Hepatocyte (in vitro differentiated cells): ENCODE results near the gene SELENOV. TPM values are rescaled to one million over a fixed set of nuclear protein-coding genes. Genes with fewer than 3 reads are reported as not detected.

Experiments
- DNase-seq: peaks from one replicate; pipeline ENCODE4 v3.0.0-alpha.2; 2016; ENCODE audit warnings: low spot score
- H2AFZ ChIP-seq: fragments of 200-600 bp; sonication (generic); 2 replicates; pipeline ENCODE4 v1.6.0; 2016; ENCODE audit warnings: antibody characterized with exemption, mild to moderate bottlenecking
- H3K27ac ChIP-seq: fragments of 200-600 bp; sonication (generic); 2 replicates; pipeline ENCODE4 v1.5.1; 2016; ENCODE audit warnings: mild to moderate bottlenecking
- H3K27me3 ChIP-seq: fragments of 200-600 bp; sonication (generic); 2 replicates; pipeline ENCODE4 v1.6.1; 2016
- H3K36me3 ChIP-seq: fragments of 200-600 bp; sonication (generic); replicated peaks from 2 replicates; pipeline ENCODE4 v1.5.1; 2016; ENCODE audit warnings: low read depth; ENCODE audit not compliant: insufficient read depth
- H3K4me1 ChIP-seq: fragments of 200-600 bp; sonication (generic); 2 replicates; pipeline ENCODE4 v1.5.1; 2016; ENCODE audit warnings: mild to moderate bottlenecking, moderate library complexity; ENCODE audit not compliant: insufficient read depth
- H3K4me2 ChIP-seq: fragments of 200-600 bp; sonication (generic); 2 replicates; pipeline ENCODE4 v1.6.0; 2016
- H3K4me3 ChIP-seq: fragments of 200-600 bp; sonication (generic); 2 replicates; pipeline ENCODE4 v1.5.1; 2016; ENCODE audit warnings: mild to moderate bottlenecking
- H3K79me2 ChIP-seq: fragments of 200-600 bp; sonication (generic); 2 replicates; pipeline ENCODE4 v1.6.0; 2017; ENCODE audit warnings: mild to moderate bottlenecking
- H3K9me2 ChIP-seq: fragments of 200-600 bp; sonication (generic); replicated peaks from 2 replicates; pipeline ENCODE4 v1.6.0; 2017; ENCODE audit warnings: mild to moderate bottlenecking; ENCODE audit not compliant: insufficient read depth
- H3K9me3 ChIP-seq: fragments of 200-600 bp; sonication (generic); 2 replicates; pipeline ENCODE4 v1.5.1; 2016; ENCODE audit warnings: low read depth, mild to moderate bottlenecking
- H4K20me1 ChIP-seq: fragments of 200-600 bp; sonication (generic); 2 replicates; pipeline ENCODE4 v1.6.0; 2016; ENCODE audit warnings: mild to moderate bottlenecking; ENCODE audit not compliant: insufficient read depth, poor library complexity, severe bottlenecking
- CTCF ChIP-seq: fragments of 200-600 bp; sonication (generic); IDR thresholded peaks from 2 replicates; pipeline ENCODE4 v1.5.1; 2016; ENCODE audit warnings: antibody characterized with exemption, mild to moderate bottlenecking; ENCODE audit not compliant: poor library complexity
- EZH2 ChIP-seq: fragments of 200-600 bp; sonication (generic); IDR thresholded peaks from 2 replicates; pipeline ENCODE4 v1.6.1; 2016; ENCODE audit warnings: antibody characterized with exemption, mild to moderate bottlenecking, borderline replicate concordance
- EZH2phosphoT487 ChIP-seq: fragments of 200-600 bp; sonication (generic); IDR thresholded peaks from one replicate; pipeline ENCODE4 v1.6.1; 2018; ENCODE audit warnings: antibody characterized with exemption, mild to moderate bottlenecking, low read depth, moderate library complexity; ENCODE audit not compliant: unreplicated experiment, severe bottlenecking
- WGBS: methylation state at CpG from one replicate; pipeline ENCODE4 v1.1.6; 2016; ENCODE audit warnings: low lambda C conversion rate; ENCODE audit errors: missing lambda C conversion rate; 5-methylcytosine and 5-hydroxymethylcytosine counted together
- polyA plus RNA-seq: library from polyadenylated mRNA; unstranded; fragments of >200 nt; fragmentation: Nextera tagmentation; extraction: Ambion mirVana; gene quantifications from 2 replicates; pipeline ENCODE4 v1.2.1, GENCODE V29; 2016
- total RNA-seq: library from RNA; depleted of rRNA; stranded (reverse); fragments of >200 nt; gene quantifications from 2 replicates; pipeline ENCODE4 v1.2.3, GENCODE V29; 2014

SELENOV gene
- total and polyA plus RNA-seq, 2 experiments from 2014 or later = 0.50 to 0.98 TPM

DNA sequence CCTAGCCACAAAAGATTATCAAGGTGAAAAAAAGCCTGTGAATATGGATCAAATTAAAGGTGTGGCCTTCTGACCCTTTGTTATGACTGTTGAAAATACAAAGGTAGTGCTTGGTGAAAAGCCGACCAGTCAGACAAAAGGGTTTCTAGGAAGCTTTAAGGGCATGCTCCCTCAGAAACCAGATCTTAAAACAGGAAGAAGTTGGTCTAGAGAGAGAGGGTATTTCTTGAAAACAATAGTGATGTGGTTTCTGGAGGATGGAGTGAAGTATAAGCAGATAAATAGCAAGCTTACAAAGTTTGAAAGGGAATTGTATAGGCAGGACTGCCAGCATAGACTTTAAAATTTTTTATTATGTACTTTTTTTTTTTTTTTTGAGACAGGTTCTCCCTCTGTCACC is 30.0 kb downstream of the SELENOV start:
- Histone ChIP-seq H3K27me3 (no peaks in the 10 kb centered on the region), H3K4me3 (no peak overlapping the region), H3K9me2 (no peaks in the 10 kb centered on the region), H3K27ac (no peak overlapping the region), H3K4me1 (peaks cover 4% of the 10 kb centered on the region), H3K9me3 (no peaks in the 10 kb centered on the region), H3K4me2 (no peak overlapping the region), H2AFZ (no peak overlapping the region), H3K79me2 (no peaks in the 10 kb centered on the region), H3K36me3 (no peaks in the 10 kb centered on the region), H4K20me1 (no peaks in the 10 kb centered on the region)
- TF ChIP-seq EZH2phosphoT487 (no peak), EZH2 (no peak), CTCF (no peak)
- no peak for DNase-seq
- 62% methylated on average over 1 of the region's 1 CpG for WGBS

- Histone ChIP-seq H2AFZ (no peak overlapping the region), H3K4me1 (no peaks in the 10 kb centered on the region), H3K27ac (no peak overlapping the region), H4K20me1 (no peaks in the 10 kb centered on the region), H3K9me3 (no peaks in the 10 kb centered on the region), H3K4me3 (no peak overlapping the region), H3K79me2 (no peaks in the 10 kb centered on the region), H3K36me3 (no peaks in the 10 kb centered on the region), H3K4me2 (no peak overlapping the region), H3K9me2 (no peaks in the 10 kb centered on the region), H3K27me3 (no peaks in the 10 kb centered on the region)
- TF ChIP-seq EZH2phosphoT487 (no peak), CTCF (no peak), EZH2 (no peak)
- WGBS = 65% methylated on average over 8 of the region's 8 CpGs
- DNase-seq = no peak
These were observed 31.7 kb downstream of the SELENOV start for GRCh38 chr19:39546599-39546998.

- Histone ChIP-seq H3K27me3 (peaks cover 5% of the 10 kb centered on the region), H3K9me2 (no peaks in the 10 kb centered on the region), H3K9me3 (no peaks in the 10 kb centered on the region), H3K36me3 (no peaks in the 10 kb centered on the region), H3K4me1 (no peaks in the 10 kb centered on the region), H3K4me2 (no peak overlapping the region), H3K79me2 (no peaks in the 10 kb centered on the region), H4K20me1 (no peaks in the 10 kb centered on the region), H2AFZ (no peak overlapping the region), H3K4me3 (no peak overlapping the region), H3K27ac (no peak overlapping the region)
- WGBS = 89% methylated on average over 5 of the region's 5 CpGs
- no peak for DNase-seq
- TF ChIP-seq EZH2phosphoT487 (no peak), EZH2 (no peak)
These were observed 35.3 kb downstream of the SELENOV start for GRCh38 chr19:39550197-39550596.

- TF ChIP-seq EZH2phosphoT487 = no peak
- no peak for TF ChIP-seq EZH2
- TF ChIP-seq CTCF = no peak
- H3K9me3 ChIP-seq = no peaks in the 10 kb centered on the region
- no peak overlapping the region for H3K4me2 ChIP-seq
- H3K9me2 ChIP-seq = no peaks in the 10 kb centered on the region
- no peaks in the 10 kb centered on the region for H3K4me1 ChIP-seq
- H3K4me3 ChIP-seq = no peak overlapping the region
- H3K36me3 ChIP-seq = no peaks in the 10 kb centered on the region
- no peaks in the 10 kb centered on the region for H3K79me2 ChIP-seq
- no peak for DNase-seq
- H3K27me3 ChIP-seq = peaks cover 8% of the 10 kb centered on the region
- 70% methylated on average over 7 of the region's 7 CpGs for WGBS
- no peak overlapping the region for H2AFZ ChIP-seq
- no peaks in the 10 kb centered on the region for H4K20me1 ChIP-seq
- no peak overlapping the region for H3K27ac ChIP-seq
These were observed 38.2 kb downstream of the SELENOV start for GRCh38 chr19:39553082-39553652.
